Embryonic facial prominence (tissue), 1 donor: ENCODE results near the gene KLF4.

ENCODE experiments used
- DNase-seq: peaks from one replicate; pipeline ENCODE4 v3.0.0-alpha.2; 2016; ENCODE audit errors: extremely low spot score

KLF4 gene

GRCh38 chr9:107487521-107488374 lies 1.8 kb downstream of the KLF4 start:
- DNase-seq = no peak

GRCh38 chr9:107486674-107487520 lies 2.7 kb downstream of the KLF4 start:
- DNase-seq = no peak

GRCh38 chr9:107485458-107486043 lies 4.0 kb downstream of the KLF4 start:
- no peak for DNase-seq

DNA sequence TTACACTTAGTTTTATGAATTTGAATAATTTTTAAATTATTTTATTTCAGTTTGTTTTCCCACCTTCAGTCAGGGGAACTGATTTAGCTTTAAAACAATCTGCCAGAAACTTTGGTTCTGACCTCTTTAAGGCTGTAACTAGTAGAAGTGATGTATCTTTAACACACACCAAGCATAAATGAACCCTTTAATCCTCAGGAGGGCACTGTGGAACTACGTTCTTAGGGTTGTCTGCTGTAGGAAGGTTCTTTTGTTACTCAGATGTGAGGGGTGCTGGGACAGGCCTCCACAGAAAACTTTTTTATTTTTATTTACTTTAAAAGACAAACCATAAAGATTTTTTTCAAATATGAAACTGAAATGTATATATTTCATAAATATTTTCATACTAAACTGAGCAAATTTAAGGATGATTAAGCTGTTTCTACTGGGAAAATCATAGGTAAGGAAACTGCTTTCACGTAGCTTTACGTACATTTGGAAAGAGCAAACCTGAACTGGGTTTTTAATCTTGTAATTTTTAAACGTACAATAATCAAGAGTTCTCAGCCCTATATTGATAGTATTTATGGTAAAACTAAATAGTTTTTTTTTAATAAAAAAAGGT lies 5.3 kb downstream of the KLF4 start:
- peak; percentile 62 for DNase-seq

DNA sequence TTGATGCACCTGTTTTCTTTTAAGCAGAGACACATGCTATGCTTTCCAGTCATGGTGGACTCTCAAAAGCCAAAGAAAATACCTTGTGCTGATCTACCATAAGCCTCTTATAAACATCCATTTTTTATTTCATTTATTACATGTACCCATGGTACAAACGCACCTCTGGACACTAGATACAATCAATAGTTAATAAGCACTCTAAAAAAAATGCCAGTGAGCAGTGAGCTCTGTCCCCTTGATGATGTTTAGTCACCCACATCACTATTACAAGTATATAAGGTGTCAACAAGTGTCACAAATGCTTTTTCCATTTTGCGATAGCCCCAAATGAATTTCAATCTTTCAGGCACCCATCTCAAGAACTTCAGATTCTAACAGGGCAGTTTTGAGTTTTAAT lies 5.9 kb downstream of the KLF4 start:
- DNase-seq = no peak

DNA sequence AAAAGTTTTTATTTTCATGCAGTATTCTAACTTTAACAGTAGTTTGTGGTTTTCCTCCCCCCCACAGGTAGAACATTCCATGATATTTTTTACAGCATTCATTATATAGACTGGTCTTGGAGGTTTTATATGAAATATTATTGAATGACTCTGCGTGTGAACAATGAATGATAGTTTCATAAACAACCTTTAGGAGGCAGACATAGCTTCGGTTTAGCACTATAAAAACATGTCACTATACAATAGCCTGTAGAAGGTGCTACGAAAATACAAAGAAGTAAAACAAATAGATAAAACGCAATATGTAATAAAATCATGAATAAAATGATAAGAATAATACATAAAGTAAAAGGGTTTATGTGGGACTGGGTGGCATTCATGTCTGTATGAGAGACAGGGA lies 8.5 kb downstream of the KLF4 start:
- DNase-seq = no peak

- no peak for DNase-seq
Observed at GRCh38 chr9:107480386-107480789, 9.2 kb downstream of the KLF4 start.

GRCh38 chr9:107478805-107479204 lies 10.8 kb downstream of the KLF4 start:
- DNase-seq = no peak

GRCh38 chr9:107474124-107474523 lies 15.4 kb downstream of the KLF4 start:
- DNase-seq = no peak

- DNase-seq = no peak
Observed at GRCh38 chr9:107472581-107473340, 16.8 kb downstream of the KLF4 start.

DNA sequence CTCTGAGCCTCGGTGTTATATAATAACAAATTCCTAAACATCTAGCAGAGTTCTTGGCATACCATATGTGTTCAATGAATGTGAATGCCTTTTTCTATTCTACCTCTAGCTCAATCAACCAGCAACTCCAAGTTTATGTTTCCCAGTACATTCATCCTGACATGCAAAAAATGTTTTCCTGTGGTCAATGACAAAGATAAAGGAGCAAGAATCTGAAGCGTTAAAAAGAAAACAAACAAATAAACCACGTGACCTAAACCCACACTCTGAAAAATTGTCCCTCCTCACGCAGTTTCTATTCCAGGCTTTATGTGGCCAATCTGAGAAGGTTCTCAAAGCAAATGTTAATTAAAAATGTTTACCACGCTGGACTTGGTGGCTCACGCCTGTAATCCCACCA lies 18.0 kb downstream of the KLF4 start:
- DNase-seq = no peak

GRCh38 chr9:107467416-107467815 lies 22.2 kb downstream of the KLF4 start:
- no peak for DNase-seq

- no peak for DNase-seq
Observed at GRCh38 chr9:107466826-107467225, 22.7 kb downstream of the KLF4 start.

DNA sequence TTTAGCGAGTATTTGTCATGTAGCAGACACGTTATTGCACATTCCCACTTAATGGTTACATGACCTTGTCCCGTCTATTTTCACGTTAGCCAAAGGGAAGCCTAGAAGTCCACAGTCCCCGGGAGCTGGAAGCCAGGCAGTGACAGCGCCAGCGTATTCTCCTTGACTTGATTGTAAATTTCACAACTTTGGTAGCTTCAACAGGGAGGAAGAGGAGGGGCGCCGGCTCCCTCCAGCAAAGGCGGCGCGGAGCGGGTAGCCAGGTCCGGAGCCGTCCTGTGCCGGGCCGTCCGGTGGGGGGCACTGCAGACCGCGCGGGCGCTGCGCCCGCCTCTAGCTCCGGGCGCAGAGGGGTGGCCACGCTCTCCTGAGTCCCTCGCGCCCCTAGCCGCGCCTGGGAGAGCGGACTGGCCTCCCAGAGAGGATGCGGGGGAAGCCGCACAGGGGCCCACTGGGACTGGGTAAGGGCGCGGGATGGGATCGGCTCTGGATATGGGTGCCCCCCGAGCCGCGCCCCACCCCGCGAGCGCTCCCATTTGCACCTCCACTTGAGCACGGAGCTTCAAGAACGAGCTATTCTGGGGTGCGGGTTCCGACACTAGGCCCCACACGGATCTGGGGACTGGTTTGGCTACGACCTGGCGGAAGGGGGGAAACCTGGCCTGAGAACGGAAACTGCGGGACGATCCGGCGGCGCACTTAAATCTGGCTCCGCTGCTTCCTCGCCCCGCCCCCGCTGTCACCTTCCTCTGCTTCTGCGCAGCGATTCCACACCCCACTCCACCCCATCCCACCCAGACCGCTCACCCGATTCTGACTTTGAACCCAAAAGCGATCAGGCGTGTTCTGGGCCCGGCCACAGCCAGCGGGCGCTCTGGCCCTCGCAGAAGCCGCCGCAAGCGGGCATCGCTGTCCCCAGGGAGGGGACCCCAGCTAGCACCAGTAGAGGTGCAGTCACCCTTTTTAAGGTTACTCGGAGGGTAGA lies 23.8 kb downstream of the KLF4 start:
- peak; percentile 22 for DNase-seq

DNA sequence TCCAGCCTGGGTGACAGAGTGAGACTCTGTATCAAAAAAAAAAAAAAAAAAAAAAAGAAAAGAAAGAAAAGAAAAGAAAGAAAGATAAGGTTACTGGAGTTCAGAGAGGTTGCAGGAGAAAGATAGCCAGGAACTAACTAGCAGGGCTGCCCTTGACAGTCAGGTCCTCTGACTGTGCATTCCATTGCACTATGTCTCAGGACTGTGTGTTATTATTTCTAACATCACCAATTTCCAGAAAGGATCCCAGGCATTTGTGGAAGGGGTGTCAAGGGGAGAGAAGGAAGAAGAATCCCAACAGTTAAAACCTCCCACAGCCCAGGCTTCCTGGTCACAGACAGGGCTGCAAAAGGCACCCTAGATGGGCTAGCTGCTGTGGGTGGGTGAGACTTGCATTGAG lies 25.1 kb downstream of the KLF4 start:
- no peak for DNase-seq

GRCh38 chr9:107462691-107463090 lies 26.9 kb downstream of the KLF4 start:
- no peak for DNase-seq

DNA sequence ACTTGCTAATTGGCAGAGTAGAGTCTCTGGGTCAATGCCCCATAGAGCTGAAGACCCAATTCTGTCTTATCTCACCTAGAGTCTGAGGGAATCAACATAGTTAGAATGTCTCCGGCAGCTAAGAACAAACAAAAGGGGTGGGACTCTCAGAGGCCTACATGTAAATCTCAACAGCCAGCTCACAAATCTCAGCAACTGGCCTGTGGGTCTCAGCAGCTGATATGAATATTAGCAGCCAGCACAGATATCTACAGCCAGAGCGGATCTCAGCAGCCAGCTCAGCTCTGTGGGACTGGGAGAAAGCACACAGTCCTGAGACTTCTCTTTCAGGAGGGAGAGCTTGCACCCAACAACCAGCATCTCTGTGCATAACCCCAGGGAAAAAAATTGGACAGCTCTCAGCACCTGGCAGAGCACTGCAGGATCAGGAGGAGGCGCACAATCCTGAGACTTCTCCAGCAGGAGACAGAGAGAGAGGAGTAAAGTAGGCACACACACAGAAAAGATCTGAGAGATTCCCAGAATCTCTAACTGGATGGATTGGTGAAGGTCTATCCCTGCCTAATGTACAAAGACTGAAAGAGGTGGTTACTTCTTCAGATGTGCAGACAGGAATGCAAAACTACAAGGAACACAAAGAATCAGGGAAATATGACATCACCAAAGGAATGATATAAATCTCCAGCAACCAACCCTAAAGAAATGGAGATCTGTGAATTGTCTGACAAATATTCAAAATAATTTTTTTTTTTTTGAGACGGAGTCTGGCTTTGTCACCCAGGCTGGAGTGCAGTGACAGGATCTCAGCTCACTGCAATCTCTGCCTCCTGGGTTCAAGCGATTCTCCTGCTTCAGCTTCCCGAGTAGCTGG lies 29.2 kb downstream of the KLF4 start:
- DNase-seq = no peak

DNA sequence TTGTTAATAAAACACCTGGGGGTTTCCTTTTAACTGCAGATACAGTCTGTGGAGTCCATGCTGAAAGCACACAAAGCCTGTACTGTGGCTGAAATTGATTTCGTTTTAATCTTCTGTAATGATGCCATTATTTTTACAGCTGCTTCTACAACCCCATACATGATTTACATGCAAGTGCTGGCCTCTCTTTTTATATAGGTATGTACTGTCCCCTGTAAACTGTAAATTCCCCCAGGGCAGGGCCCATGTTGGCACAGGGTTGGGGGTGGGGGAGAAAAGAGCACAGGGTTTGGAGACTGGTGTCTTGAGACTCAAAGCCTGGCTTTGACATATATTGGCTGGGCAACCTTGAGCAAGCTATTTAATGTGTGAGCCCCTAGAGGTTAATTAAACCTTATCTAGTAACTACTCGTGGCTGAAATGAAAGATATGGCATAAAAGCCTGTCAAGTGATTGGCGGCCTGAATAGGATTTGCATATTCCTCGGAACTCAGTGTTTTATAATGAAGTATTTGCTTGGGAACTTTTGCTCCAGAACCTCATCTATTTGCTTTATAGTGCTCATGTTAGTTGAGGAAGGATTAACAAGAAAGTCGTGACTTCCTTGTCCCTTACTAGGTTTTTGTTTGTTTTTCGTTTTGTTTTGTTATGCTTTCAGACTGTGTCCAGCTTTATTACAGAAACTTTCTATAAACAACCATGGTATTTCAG lies 34.0 kb downstream of the KLF4 start:
- no peak for DNase-seq

DNA sequence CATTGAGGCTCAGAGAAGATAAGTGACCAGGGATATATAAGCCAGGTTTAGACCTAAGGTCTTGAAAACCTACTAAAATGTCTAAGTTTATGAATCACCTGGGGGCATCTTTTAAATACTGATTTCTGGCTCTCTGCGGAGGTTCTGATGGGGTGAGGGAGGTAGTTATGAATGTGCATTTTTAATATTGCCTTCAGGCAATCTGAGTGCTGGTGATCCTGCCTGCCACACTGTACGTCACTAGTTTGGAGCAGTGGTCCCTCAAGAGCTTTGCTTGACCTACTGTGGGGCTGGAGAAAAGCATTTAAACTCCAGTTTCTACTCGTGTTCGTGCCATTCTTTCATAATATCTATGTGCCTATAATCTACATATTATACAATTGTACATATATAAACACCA lies 36.1 kb downstream of the KLF4 start:
- no peak for DNase-seq
